GM19239 (cell line): ENCODE data around the gene ACTG1.
A peak's percentile ranks its signal among the peaks of the same experiment; 100 is the strongest.

Experiments
- DNase-seq: peaks from one replicate; pipeline ENCODE4 v3.0.0; 2011; ENCODE audit warnings: low spot score; ENCODE audit not compliant: insufficient read length
- FAIRE-seq: peaks from 2 replicates; lab custom pipeline; 2011; peaks lifted over from hg19 to GRCh38; lab: Jason Lieb, UNC

Gene ACTG1

DNA sequence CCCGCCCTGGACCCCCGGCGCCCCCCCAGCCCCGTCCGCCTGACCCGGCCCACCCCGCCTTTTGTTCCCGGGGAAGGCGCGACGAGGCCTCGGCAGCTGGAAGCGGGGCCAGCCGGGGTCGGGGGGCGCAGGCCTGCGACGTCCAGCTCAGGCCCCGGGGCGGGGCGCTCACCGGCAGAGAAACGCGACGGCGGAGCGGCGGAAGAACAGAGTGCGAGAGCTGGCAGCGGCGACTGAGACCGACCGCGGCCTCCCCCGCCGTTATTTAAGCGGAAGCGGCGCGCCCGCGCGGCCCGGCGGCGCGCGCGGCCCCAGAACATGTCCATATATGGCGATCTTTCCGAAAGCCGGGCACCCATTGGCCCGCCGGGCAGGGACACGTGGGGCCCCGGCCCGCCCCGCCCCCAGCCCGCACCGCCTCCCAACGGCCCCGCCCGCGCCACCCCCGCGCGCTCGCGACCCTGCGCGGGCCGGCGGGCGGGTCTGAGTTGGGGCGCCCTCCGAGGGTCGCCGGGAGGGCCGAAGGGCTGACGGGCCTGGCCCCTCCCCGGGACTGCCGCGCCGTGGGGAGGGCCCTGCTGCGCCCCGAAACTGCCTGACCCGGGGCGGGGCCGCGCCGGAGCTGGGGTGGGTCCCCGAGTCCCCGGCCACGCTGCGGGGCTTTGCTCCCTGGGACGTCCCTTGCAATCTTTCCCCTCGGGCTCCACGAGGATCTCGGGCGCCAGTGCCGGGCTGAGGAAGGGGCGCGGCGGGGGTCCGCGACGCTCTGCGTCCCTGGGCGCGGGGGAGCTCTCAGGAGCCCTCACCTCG lies at the start of gene ACTG1:
ACTG1 (minus strand) TSS at position 238 of the 810 bp plus-strand sequence. CDS start 445 bp downstream, outside the sequence.
- no peak for FAIRE-seq
- peak; percentile 85 for DNase-seq

DNA sequence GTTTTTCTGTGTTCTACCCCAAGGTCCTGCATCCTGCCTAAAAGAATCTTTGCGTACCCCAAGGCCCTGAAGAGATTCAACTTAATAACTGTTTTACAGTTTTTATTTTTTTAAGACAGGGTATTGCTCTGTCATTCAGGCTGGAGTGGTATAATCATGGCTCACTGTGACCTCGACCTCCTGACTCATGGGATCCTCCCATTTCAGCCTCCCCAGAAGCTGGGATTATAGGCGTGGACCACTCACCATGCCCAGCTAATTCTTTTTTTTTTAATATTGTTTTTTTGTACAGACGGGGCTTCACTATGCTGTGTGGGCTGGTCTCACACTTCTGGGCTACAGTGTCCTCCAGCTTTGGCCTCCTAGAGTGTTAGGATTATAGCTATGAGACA lies 48.9 kb upstream of the ACTG1 start:
- no peak for DNase-seq
- FAIRE-seq: peak; percentile 70

DNA sequence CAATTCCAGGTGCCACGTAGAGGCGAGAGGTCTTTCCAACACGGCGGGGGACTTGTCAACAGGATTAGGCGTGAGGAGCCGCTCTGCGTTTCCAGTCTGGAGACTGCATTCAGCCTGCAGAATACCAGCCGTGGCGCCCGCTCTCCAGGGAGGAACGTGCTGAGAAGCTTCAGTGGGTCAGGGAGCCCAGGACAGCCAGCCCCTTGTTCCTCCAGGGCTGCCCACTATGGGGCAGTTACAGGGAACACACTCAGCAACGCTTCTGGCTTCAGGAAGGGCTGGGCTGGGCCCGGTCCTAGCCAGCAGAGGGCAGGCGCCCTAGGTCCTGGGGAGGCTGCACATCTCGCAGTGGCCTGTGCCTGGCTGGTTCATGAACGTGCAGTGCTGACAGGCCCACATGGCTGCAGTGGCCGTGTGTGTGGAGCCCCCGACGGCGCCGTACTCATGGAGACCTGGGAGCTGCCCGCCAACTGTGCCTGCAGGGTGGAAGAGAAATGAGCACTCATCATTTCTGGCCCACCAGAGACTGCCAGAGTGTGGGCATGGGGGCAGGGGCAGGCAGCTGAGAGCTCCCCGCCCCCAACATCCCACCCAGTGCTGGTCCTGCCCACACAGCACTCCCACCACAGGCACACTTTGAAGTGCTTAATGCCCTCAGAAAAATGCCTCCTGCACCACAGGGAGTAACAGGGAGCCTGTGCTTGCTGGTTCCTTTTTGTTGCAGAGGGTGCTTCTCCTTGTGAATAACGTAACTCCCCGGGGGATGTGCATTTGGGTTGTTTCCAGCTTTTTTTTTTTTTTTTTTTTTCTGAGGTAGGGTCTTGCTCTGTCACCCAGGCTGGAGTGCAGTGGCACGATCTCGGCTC lies 46.6 kb upstream of the ACTG1 start:
- DNase-seq: no peak
- no peak for FAIRE-seq

GRCh38 chr17:81558115-81558468 lies 45.5 kb upstream of the ACTG1 start:
- DNase-seq: no peak
- no peak for FAIRE-seq

DNA sequence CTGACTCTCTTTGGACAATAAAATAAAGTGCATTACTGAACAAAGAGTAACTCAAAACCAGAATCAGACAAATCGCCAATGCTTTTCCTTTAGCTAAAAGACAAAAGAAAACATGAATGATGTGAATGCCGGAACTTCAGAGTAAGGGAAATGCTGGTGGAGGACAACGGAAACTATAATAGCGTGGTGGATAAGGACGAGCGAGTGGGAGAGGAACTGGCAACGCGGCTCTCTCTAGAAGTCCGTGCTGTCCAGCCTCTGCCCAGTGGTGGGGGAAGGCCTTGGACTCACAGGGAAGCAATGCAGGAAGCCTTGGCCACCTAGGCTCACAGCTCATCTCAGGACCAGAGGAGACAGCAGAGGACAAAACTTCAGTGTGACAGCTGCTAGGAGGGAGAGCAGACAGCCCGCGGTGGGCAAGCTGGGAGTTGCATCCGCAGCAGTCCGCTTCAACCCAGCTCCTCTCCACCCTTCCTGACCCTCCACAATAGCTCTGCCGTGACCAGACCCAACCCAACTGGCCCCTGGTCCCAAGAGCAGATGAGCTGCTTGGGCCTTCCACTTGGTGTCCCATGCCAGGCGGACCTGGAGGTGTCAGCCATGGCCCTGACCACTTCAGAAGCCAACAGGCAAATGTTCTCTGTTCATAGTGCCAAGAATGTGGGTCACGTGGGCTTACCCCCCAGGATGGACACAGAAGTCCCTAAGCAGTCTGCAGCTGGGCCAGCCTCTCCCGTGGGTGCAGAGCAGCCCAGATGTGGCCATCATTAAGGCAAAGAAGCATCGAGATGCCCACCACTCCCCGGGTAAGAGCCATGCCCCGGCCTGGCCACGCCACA lies 44.9 kb upstream of the ACTG1 start:
- FAIRE-seq: no peak
- DNase-seq: no peak

- no peak for DNase-seq
- no peak for FAIRE-seq
These were observed 44.3 kb upstream of the ACTG1 start for GRCh38 chr17:81556863-81557262.

DNA sequence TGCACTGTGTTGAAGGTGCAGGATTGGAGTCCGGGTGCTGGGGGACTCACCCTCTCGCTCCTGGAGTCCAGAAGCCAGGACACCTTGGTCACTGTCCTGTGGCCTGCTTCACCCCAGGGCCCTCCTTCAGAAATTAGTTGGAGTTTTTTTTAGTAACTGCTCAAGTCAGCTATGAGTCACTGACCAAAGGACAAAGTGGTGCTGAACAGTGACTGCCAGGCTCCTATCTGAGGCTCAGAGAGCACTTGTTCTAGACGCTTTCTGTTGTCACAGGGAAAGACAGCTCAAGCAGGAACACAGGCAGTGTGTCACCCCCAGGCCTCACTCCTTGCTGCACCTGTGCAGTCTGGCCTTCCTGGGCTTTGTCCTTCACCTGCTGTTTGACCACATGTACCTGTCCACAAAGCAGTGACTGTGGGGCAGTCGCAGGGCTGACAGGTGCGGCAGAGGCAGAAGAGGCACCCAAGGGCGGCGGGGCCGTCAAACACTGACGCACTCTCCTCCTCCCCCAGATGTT lies 43.6 kb upstream of the ACTG1 start:
- DNase-seq (no peak), FAIRE-seq (no peak)

DNA sequence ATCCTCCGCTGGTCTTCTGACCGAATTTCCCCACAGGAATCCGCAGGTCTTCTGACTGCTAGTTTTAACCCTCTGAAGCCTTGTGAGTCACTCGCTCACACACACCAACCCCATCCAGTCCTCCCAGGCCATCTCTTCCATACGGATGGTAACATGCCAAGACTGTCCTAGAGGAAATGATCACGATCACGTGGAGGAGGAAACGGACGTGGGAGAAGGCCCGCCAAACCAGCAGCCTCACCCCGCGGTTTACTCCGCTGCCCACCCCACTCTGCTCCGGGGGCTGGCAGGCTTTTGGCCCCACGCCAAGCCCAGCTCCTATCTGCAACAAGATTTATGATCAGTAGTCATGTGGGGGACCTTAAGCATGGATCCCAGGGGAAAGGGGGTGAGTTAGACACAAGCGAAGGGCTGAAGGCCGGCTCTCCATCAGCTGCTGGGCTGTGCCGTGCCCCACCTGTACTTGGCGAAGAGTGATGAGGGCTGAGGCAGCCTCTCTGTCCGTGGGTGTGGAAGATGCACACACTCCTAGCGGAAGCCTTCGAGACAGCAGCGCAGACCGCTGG lies 41.1 kb upstream of the ACTG1 start:
- DNase-seq (no peak), FAIRE-seq (no peak)

GRCh38 chr17:81553018-81553615 lies 40.5 kb upstream of the ACTG1 start:
- FAIRE-seq (peak; percentile 74), DNase-seq (peak; percentile 89)

DNA sequence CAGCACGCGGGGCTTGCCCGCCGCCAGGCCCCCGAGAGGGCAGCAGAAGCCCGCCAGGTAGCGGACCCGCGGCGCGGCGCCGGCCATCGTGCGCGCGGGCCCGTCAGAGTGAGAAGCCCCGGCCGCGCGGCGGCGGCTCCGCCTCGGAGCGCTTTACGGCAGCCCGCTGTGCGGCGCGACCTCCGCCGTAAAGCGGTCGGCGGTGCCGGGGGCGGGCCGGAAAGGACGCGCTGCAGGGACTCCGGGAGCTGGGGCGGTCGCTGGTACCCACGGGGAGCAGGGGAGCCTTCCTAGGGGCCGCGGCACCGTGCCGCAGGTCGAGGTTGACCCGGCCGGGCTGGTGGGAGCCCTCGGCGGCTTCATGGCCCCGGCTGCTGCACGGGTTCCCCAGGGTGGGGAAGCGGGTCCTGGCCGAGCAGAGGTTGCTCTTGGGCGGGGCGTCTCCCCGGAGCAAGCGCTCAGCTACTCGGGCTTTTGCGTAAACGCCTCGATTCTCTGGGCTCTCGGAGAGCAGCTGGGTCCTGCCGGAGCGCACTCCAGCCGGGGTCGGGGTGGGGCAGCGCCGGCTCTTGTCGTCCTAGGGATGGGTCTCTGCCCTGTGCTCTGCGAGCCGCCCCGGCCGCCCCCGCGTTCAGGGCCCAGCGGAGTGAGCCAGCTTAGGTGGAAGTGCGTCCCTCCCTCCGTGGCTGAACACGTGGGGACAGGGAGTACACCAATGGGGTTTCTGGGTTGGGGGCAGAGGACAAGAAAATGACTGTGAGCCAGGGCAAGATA lies 39.8 kb upstream of the ACTG1 start, which contains the start of gene FAAP100:
FAAP100 (minus strand) TSS at position 110 of the 774 bp plus-strand sequence; CDS start at position 87, 23 bp downstream.
- no peak for FAIRE-seq
- peak; percentile 97 for DNase-seq

DNA sequence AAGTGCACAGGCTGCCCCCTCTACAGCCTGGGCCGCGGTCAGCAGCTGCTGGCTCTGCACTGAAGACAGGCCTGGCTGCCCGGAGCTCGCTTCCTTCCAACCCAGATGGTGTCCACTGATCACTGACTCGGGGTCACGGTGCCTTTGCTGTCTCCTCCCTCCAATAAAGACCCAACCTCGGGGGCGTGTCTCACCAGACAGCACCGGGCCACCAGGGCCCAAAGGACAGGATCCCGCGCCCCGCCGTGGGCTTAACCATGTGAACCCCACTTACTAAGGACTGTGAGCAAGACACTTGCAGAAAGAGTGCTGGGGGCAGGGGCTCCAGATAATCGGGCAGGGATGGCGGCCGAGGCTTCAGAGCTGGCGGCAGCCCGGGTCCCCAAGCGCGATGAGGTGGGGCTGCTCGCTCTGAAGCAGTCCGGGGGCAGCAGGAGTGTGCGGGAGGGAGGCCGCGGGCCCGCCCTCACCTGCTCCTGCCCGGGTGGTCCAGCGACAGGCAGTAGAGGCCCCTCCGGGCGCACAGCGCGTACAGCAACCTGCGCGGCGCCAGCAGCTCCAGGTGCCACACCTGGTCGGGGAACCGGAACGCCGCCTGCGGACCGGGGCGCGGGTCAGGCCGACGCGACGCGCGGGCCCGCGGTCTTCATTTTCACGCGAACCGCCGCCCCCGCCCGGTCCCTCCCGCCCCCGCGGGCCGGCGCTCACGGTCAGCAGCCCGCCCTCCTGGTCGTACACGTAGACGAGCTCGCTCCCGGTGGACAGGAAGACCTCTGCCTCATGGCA lies 39.1 kb upstream of the ACTG1 start:
- FAIRE-seq (no peak), DNase-seq (no peak)

DNA sequence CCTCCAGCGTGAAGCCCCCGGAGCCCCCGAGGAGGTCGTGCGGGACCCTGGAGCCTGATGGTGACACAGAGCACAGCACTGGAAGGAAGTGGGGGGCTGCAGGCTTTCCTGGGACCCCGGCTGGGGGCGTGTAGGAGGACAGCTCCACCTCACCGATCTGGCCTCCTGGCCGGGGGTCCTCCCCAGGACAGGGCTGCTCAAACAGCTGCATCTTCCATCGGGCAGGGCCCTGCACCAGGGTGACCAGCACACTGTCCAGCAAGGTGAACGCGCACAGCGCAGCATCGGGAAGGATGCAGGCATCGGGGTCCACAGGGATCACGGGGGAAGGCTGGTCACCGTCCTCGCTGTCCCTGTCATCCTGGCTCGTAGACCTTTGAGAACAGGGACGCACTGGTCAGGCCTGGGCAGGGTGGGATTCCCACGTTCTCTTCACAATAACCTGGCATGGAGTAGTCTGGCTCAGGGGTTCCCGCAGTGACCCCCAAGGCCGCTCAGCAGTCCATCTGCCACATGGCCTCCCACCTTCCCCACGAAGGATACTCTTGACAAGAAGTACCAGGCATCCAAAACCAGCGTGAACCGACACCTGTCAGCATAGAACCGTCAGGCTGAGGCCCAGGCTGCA lies 38.3 kb upstream of the ACTG1 start:
- no peak for DNase-seq
- FAIRE-seq: no peak

GRCh38 chr17:81550285-81550684 lies 37.7 kb upstream of the ACTG1 start:
- FAIRE-seq: no peak
- DNase-seq: no peak

DNA sequence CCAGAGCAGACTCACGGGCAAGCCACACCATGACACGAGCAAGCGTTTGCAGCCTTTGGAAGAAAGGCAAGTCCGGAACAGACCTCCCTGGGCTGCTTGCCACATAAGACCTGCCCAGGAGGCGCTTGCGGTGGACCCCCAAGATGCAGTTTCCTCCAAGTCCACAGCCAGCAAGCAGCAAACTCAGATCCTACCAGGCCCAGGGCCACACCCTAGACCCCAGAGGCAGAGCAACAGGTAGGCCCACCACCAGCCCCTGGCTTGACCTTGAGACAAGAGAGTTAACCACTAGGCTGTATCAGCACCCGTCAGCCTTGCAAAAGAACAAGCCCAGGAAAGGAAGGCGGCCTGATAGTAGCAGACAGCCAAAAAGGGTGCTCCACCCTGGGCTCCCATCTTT lies 37.2 kb upstream of the ACTG1 start:
- no peak for DNase-seq

GRCh38 chr17:81549031-81549557 lies 36.5 kb upstream of the ACTG1 start:
- DNase-seq: no peak
- FAIRE-seq: no peak

More for the DNA sequence above, 37.2 kb upstream of the ACTG1 start:
- FAIRE-seq: no peak

DNA sequence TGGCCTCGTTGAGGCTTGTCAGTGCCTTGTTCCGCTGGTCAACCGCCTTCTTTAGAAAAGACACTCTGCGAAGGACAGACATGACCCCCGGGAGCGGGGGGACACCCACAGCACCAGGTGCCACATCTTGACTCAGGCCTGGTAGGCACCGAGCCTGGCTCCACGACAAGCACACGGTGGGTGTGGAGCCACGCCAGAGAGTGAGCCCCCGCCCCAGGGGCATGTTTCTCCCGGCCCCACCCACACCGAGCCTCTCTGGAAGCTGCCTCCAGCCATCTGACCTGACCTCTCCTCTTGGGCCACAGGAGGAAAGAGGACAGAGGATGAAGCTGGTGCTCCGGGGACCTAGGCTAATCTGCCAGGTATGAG lies 35.0 kb upstream of the ACTG1 start:
- no peak for FAIRE-seq

DNA sequence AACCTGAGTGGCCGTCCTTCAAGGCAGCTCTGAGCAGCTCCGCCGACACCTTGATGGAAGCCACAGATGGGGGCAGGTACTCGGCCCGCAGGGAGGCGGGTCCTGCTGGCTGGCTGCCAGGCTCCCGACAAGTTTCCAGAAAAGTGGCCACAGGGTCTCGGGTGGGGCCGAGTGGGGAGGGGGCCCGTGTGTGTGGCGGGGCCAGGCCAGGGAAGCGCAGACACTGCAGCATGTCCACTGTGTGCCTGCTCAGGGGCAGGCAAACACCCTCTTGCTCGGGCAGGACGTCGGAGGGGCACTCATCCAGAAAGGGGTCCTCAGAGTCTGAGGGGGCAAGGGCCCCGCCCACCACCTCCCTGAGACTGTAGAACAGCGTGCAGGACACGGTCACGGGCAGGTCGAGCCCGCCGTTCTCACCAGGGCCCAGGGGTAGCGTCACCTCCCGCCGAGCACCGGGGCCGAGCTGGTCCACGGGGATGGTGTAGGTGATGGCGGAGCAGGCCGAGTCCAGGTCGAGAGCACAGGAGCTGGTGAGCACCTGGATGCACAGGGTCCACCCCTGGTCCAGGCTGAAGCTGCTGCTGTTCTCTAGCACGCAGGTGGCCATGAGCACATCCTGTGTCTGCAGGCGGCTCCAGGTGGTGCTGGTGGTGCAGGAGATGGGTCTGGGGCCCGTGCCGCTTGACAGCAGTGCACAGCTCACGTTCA lies 34.5 kb upstream of the ACTG1 start:
- no peak for FAIRE-seq
- DNase-seq: no peak

More for the DNA sequence above, 35.0 kb upstream of the ACTG1 start:
- no peak for DNase-seq
